ENCODE measurements around the gene INPPL1. TPM values are rescaled to one million over a fixed set of nuclear protein-coding genes. Genes with fewer than 3 reads are reported as not detected.

Gene INPPL1
- total RNA-seq, 2 donors from 2014 or later: 85.0 to 142 TPM

DNA sequence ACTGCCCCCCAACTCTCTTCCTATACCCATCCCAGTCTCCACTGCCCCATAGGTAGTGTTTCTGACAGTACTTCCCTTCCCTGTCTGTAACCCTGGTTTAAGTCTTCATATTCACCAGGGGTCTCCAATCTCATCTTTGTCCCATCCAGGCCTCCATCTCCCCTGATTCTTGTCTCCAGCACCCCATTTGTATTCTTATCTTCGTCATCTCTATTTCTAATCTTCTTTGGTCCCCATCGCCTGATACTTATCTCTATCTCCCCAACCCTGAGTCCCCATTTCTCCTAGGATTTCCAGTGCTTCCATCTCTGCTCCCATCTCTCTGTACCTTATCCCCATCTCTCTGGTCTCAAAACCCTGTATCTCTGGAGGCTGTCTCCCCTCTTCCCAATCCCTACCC lies 17.6 kb downstream of the INPPL1 start:
- Histone ChIP-seq H3K36me3 (peaks cover 0 to 5% of the 10 kb centered on the region in 2 donors), H3K4me1 (replicated peaks) (peaks cover 3% of the 10 kb centered on the region), H3K4me3 (no peak overlapping the region), H3K27ac (no peak overlapping the region), H3K9me3 (no peaks in the 10 kb centered on the region), H3K27me3 (replicated peaks; ENCODE audit: insufficient read depth) (peaks cover 23% of the 10 kb centered on the region)
- TF ChIP-seq POLR2A (IDR thresholded peaks at IDR 0.05) (no peak), POLR2AphosphoS5 (IDR thresholded peaks at IDR 0.05) (no peak)
- TF ChIP-seq, protein P1, sequence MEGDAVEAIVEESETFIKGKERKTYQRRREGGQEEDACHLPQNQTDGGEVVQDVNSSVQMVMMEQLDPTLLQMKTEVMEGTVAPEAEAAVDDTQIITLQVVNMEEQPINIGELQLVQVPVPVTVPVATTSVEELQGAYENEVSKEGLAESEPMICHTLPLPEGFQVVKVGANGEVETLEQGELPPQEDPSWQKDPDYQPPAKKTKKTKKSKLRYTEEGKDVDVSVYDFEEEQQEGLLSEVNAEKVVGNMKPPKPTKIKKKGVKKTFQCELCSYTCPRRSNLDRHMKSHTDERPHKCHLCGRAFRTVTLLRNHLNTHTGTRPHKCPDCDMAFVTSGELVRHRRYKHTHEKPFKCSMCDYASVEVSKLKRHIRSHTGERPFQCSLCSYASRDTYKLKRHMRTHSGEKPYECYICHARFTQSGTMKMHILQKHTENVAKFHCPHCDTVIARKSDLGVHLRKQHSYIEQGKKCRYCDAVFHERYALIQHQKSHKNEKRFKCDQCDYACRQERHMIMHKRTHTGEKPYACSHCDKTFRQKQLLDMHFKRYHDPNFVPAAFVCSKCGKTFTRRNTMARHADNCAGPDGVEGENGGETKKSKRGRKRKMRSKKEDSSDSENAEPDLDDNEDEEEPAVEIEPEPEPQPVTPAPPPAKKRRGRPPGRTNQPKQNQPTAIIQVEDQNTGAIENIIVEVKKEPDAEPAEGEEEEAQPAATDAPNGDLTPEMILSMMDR (IDR thresholded peaks at IDR 0.05): no peak
- no peak for DNase-seq (ENCODE audit: low spot score)
- intact Hi-C loops (cut with DNase I): no loop called here
- WGBS: 96% methylated on average over 2 of the region's 2 CpGs

DNA sequence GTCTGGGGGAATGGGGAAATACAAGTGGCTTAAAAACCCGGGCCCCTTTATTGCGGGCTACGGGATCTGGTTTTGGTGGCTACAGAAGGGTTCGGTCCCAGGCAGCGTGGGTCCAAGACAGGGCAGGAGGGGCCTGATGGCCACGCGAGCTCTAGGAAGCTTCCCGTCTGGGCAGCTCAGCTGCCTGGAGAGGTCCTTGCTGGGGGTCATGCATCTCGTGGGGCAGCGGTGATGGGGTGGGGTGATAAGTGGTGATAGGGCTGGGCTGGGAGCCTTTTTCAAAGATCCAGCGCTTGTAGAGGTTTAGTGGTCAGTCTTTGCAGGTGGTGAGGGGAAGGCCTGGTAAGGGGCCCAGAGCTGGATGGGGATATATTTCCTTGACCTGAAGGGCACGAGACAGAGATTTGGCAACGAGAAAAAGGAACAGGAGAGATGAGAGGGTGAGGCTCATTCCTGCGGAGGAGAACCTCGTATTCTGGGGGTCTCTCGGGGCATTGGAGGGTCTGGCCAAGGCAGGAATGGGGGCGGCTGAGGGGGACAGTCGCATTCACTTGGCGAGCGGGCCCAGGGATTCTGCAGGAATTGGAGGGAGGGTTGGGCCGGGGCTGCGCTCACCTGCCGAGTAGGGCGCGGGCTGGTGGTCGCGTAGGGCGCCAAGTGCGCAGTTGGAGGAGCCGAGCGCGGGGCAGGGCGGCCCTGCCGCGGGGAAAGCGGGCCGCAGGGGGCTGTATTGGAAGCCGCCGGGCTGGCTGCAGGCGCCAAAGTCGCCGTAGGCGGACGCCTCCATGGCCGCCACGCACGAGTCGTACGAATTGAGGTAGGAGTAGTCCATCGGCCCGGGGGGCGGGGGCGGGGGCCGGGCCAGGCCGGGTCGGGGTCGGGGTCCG lies 18.8 kb downstream of the INPPL1 start:
- no peak for TF ChIP-seq POLR2A (IDR thresholded peaks at IDR 0.05)
- TF ChIP-seq POLR2AphosphoS5 (IDR thresholded peaks at IDR 0.05): no peak
- TF ChIP-seq, protein P1 (IDR thresholded peaks at IDR 0.05): no peak
- Histone ChIP-seq H3K9me3 (no peaks in the 10 kb centered on the region), H3K27ac (no peak overlapping the region), H3K4me3 (no peak overlapping the region), H3K4me1 (replicated peaks) (peaks cover 3% of the 10 kb centered on the region), H3K27me3 (replicated peaks; ENCODE audit: insufficient read depth) (peaks cover 23% of the 10 kb centered on the region), H3K36me3 (no peaks in the 10 kb centered on the region)
- WGBS: 34% methylated on average over 49 of the region's 58 CpGs
- no peak for DNase-seq (ENCODE audit: low spot score)
- intact Hi-C loops (cut with DNase I): no loop called here

DNA sequence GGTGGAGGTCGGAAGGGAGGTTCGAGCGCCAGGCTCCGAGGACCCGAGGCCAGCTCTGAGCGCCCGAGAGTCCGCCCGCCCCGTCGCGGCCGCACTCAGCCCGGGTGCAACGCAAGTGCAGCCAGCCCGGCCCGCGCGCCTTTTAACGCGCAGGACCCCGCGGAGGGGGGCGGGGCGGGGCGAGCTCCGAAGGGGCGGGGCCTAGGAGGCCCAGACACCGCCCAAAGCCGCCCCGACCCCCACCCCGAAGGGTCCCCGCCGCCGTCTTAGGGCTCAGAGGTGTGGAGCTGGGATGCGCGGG lies 19.4 kb downstream of the INPPL1 start, which contains the start of gene PHOX2A:
TSS of gene PHOX2A (minus strand) at position 117 of the 301 bp plus-strand sequence. CDS start 172 bp downstream, outside the sequence.
- Histone ChIP-seq H3K36me3 (no peaks in the 10 kb centered on the region), H3K9me3 (no peaks in the 10 kb centered on the region), H3K27me3 (replicated peaks; ENCODE audit: insufficient read depth) (peaks cover 23% of the 10 kb centered on the region), H3K4me1 (replicated peaks) (peaks cover 3% of the 10 kb centered on the region), H3K4me3 (no peak within 1 kb of the TSS), H3K27ac (no peak within 1 kb of the TSS)
- TF ChIP-seq POLR2AphosphoS5 (IDR thresholded peaks at IDR 0.05) (no peak), POLR2A (IDR thresholded peaks at IDR 0.05) (no peak)
- TF ChIP-seq, protein P1 (IDR thresholded peaks at IDR 0.05): no peak
- WGBS: 0% methylated on average over 4 of the region's 37 CpGs
- intact Hi-C loops (cut with DNase I): no loop called here
- no peak for DNase-seq (ENCODE audit: low spot score)

DNA sequence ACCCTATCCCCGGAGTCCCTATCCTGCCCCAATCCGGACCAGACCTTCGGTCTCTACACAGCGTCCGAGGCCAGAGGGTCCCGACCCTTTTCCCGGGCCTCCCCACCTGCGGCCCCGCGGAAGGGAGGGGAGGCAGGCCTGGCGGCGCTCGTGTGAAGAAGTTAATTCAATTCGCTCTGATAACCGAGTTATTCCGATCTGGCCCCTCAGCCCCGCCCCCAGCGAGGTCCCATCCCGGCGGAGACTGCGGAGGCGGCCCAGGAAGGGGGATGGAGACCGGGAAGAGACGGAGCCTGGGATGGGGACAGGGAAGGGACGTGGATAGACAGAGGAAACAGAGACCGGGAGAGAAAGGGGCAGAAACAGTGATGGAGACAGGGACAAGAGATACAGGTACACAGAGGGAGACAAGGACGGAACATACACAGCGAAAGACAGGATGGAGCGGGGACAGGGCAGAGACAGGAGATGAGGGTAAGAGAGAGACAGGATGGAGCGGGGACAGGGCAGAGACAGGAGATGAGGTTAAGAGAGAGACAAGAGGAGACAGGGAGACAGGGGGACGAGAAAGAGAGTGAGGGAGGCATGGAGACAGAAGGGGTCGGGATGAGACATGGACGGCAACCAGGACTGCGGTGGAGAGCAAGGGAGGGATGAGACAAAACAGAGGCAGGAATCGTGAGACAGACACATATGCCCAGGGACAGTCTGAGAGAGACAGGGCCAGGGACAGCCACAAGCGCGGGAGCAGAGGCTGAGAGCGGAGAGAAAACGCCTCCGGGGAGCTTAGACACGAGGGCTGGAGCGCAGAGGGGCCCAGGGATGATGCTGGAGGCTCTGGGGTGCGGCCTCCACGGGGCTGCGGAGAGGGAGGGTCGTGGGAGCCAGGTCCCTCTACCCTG lies 20.0 kb downstream of the INPPL1 start:
- H3K4me1 ChIP-seq (replicated peaks): no peaks in the 10 kb centered on the region
- intact Hi-C loops (cut with DNase I): no loop called here
- TF ChIP-seq, protein P1 (IDR thresholded peaks at IDR 0.05): no peak
- no peak for TF ChIP-seq POLR2A (IDR thresholded peaks at IDR 0.05)
- TF ChIP-seq POLR2AphosphoS5 (IDR thresholded peaks at IDR 0.05): no peak
- 18% methylated on average over 45 of the region's 46 CpGs for WGBS
- H3K27ac ChIP-seq: no peak overlapping the region
- no peaks in the 10 kb centered on the region for H3K9me3 ChIP-seq
- no peak for DNase-seq (ENCODE audit: low spot score)
- no peak overlapping the region for H3K4me3 ChIP-seq
- H3K36me3 ChIP-seq: no peaks in the 10 kb centered on the region
- peaks cover 23% of the 10 kb centered on the region for H3K27me3 ChIP-seq (replicated peaks; ENCODE audit: insufficient read depth)

All from prostate gland (tissue), 2 donors.